SK-N-SH treated with all-trans-retinoic acid at 6 μM for 48 hours (cell line): ENCODE results near the gene HES6.

Source experiments
- BACH2 ChIP-seq: fragments of 250-450 bp; sonication (Bioruptor Pico); IDR thresholded peaks from 2 replicates; pipeline ENCODE4 v1.9.0; 2021; ENCODE audit warnings: mild to moderate bottlenecking, borderline replicate concordance
- ZFP3 ChIP-seq: fragments of 250-450 bp; sonication (Bioruptor Pico); IDR thresholded peaks from 2 replicates; pipeline ENCODE4 v1.5.0; 2020; ENCODE audit warnings: mild to moderate bottlenecking, moderate library complexity
- ZNF8 ChIP-seq: fragments of 450-650 bp; formaldehyde crosslinking; IDR thresholded peaks from 2 replicates; pipeline ENCODE4 v1.5.0; 2020; ENCODE audit warnings: mild to moderate bottlenecking, moderate library complexity

DNA sequence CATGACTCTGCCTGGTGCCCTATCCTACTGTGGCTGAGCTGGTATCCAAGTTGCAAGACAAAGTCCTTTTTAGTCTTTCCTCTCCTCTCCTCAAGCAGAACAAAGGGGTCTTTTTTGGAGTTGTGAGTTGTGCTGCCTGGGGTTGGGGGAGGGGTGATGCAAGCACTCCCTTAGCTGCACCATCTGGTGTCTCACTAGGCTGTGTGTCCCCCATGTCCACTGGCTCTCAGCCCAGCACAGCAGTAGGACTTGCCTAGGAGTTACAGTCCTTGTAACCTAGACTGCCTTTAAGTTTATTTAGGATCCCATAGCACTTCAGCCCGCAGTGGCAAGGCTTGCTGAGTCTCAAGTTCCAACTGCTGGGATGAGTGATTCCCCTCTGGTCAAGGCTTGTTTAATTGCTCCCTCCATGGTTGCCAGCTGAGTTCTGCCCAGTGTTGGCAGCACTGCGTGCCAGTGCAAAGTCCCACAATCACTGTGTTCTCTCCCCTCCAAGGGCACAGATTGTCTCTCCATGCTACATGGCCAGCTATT lies 23.1 kb downstream of the HES6 start:
- TF ChIP-seq ZFP3 (CRISPR knock-in tag) (no peak), BACH2 (no peak), ZNF8 (CRISPR knock-in tag) (no peak)
